AG09319 (cell line): Measurements from ENCODE around the gene CCNY.
"Not testable (repeated sequence)": the region's sequence is repeated elsewhere in the genome, so short reads cannot be mapped to it uniquely, and the experiment has no call there.

ENCODE experiments used
- DNase-seq: peaks from one replicate; pipeline ENCODE4 v3.0.0-alpha.2; 2010; ENCODE audit warnings: low read depth; ENCODE audit errors: extremely low read depth
- TF ChIP-seq, protein P1 (sequence below): IDR thresholded peaks from 2 replicates; pipeline ENCODE4 v1.5.1; 2011; ENCODE audit warnings: low read depth, mild to moderate bottlenecking, inconsistent platforms, low read length, moderate library complexity

Gene CCNY

DNA sequence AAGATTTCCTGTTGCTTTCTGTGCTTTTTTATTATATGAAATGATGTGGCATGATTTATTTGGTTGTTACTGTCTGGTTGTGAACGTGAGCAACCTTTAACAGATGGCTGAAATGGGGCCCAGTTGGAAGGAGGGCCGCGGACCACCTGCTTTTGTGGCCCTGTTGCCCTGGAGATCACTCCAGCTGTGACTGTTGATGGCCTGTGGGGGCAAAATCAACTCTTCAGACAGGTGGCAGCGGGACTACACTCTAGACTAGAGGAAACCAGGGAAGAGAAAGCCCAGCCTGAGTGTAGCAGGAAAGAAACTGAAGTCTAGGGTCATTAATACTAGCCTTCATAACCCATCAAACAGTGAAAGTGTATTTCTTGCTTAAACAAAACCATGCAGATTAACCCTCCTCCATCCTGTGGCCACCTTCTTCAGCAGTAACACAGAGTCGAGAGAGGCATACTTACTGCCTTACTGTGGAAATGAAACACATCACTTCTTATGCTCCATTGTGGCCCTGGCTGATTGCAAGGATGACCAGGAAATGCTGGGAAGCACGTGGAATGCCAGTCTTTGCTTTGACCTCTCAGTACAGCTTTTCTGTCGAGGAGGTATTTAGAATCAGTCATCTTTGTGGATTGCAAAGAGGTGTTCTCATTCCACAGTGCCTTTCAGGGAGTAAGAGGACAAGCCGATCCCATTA, 80.5 kb downstream of the CCNY start:
- DNase-seq = no peak
- TF ChIP-seq, protein P1, sequence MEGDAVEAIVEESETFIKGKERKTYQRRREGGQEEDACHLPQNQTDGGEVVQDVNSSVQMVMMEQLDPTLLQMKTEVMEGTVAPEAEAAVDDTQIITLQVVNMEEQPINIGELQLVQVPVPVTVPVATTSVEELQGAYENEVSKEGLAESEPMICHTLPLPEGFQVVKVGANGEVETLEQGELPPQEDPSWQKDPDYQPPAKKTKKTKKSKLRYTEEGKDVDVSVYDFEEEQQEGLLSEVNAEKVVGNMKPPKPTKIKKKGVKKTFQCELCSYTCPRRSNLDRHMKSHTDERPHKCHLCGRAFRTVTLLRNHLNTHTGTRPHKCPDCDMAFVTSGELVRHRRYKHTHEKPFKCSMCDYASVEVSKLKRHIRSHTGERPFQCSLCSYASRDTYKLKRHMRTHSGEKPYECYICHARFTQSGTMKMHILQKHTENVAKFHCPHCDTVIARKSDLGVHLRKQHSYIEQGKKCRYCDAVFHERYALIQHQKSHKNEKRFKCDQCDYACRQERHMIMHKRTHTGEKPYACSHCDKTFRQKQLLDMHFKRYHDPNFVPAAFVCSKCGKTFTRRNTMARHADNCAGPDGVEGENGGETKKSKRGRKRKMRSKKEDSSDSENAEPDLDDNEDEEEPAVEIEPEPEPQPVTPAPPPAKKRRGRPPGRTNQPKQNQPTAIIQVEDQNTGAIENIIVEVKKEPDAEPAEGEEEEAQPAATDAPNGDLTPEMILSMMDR = no peak

DNA sequence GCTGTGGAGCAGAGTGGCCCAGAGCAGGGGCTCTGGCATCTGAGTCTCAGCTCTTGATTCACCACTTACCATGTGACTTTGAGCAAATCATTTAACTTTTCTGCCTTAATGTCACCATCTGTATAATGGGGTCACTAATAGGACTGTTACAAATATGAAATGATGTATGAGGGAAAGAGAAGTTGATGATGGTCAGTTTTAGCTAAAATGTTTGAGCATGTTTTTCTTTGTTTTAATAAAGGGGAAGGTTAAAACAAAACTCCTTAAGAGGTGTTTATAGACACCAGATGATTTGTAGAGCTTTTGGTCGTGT, 81.0 kb downstream of the CCNY start:
- TF ChIP-seq, protein P1 = no peak
- no peak for DNase-seq

DNA sequence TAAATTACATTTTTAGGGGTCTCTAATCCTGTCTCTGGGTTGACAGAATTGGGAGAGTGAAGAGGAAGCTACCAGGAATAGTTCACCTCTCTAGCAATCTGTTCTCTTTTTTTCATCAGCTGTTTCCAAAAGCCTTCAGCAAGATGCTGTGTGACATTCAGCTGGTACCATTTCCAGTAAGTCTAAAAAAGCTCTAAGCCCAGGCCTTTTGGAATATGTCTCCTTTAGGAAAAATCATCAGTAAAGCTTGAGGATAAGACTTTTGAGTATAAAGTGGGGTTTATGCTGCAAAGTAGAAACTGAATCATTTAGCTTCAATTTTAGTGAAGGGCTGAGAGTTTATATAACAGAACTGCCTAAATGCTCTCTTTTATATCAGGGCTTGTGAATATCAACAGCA, 81.5 kb downstream of the CCNY start:
- TF ChIP-seq, protein P1 = no peak
- no peak for DNase-seq

DNA sequence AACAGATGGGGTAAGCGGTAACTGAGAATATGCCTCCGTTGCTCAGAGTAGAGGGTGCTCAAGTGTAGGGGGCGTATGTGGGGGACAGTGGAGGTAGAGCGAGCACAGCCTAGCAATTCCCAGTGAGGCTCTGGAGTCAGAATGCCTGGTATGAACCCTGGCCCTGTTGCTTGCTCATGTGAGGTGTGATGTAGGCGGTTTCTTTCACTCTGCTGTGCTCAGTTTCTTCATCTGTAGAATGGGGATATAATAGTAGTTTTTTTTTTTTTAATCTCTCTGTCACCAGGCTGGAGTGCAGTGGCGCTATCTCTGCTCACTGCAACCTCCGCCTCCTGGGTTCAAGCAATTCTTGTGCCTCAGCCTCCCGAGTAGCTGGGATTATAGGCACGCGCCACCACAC, 82.3 kb downstream of the CCNY start:
- not testable (repeated sequence) for DNase-seq

DNA sequence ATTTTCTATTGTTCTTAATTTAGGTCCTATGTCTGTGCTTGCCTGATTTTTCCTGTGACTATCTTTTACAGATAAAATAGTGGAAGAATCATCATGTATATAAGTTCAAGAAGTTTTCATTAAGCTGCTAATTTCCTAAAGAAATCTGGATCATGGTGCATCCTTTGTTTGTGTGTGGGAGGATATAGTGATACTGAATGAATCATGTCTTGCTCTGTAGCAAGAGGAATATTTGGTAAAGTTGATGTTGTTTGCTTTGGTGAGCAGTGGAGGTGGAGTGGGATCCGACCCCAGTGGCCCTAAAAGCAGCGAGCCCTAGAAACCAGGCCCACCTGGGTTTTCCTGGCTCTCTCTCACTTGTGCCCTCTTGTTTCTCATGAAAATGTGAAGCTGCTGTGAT, 83.7 kb downstream of the CCNY start:
- DNase-seq = no peak

DNA sequence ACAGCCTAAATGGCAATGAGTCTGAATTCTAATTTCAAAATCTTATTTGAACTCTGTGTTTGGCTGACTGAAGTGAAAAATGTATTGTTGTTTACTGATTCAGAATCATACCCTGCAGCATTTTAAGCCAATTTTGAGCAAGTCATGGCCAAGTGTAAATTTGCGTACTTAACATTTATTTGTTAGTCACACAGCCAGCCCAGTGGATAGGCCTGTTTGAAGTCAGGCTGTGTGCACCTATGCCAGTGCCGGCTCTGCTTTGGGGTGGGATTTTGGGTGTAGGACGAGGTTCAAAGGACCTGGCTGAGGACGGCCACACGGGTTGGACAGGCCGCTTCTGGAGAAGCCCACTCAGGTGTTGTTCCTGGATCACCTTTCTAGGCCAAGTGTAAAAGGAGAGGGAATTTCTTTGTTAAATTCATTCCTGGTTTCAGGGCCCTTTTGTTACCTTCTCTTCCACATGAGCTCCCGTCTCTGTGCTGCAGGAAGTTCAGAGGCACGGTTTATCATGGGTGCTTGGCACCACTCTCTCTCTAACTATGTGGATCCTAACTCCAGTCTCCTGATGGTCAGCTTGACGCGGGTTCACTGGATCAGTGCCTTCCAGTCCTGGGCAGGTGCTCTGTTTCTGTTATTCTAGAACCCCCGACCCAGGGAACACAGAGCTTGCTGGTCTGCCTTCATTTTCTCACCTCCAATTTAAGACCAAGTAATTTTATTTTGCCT, 84.7 kb downstream of the CCNY start:
- no peak for DNase-seq
- TF ChIP-seq, protein P1 = no peak

More for the DNA sequence above, 83.7 kb downstream of the CCNY start:
- TF ChIP-seq, protein P1 = no peak

DNA sequence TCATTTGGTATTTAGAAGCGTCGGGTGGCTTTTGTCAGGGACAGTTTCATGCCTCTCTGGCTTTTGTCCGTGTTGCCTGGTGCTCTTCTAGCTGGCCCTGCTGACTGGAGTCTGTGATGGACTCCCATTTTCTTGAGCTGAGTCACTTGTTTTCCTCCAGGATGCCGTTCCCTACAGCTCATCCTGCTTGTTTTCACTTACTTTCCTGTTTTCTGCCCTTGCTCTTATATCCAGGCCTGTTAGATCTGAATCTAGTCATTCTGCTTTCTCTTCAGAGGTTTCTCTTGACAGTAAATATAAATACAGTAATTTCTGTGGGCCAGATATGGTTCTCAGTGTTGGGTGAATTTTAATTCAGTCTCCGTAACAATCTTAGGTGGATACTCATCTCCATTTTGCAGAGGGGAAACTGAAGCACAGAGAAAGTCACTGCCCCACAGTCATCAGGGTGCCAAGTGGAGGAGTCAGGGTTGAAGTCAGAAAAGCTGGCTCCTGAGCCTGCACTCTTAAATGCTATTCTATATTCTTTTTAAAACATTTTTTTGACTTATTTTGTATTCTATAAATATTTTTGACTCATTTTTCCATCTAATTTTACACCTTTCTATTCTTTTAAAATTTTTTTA, 85.4 kb downstream of the CCNY start:
- TF ChIP-seq, protein P1 = no peak
- DNase-seq = peak; percentile 51
